B cell (primary cell): ENCODE results near the gene PALM. TPM values are rescaled to one million over a fixed set of nuclear protein-coding genes. Genes with fewer than 3 reads are reported as not detected.

Experiments
- ATAC-seq: fragments of 200-7000 bp; cut with Tn5 transposase; one replicate; pipeline ENCODE4 v1.10.0; 2021; ENCODE audit warnings: low read depth, mild to moderate bottlenecking, moderate number of reproducible peaks, moderate library complexity
- CTCF ChIA-PET: fragments of 350-600 bp; sonication (Branson Sonifier 250); formaldehyde crosslinking; loops from one replicate; lab custom pipeline; 2021; ENCODE audit warnings: antibody characterized with exemption, inconsistent platforms; lab: Charles Lee
- POLR2A ChIA-PET: fragments of 350-600 bp; sonication (Branson Sonifier 250); formaldehyde crosslinking; loops from one replicate; lab custom pipeline; 2021; ENCODE audit warnings: antibody characterized with exemption; lab: Charles Lee
- DNase-seq: peaks from one replicate; pipeline ENCODE4 v3.0.0; 2013
- H2AFZ ChIP-seq: 2 replicates; pipeline ENCODE4 v1.6.1; 2012; ENCODE audit warnings: mild to moderate bottlenecking, low read depth, low read length; ENCODE audit not compliant: insufficient read depth, poor library complexity, severe bottlenecking
- H3K27ac ChIP-seq, 2 donors: 1 replicate in 1 of 2; 2 replicates in 1 of 2; pipeline ENCODE4 v1.5.1; 2012 to 2013; ENCODE audit warnings: low read length in 2 of 2, mild to moderate bottlenecking in 2 of 2, moderate library complexity in 1 of 2
- H3K27me3 ChIP-seq, 4 experiments: fragments of 200-600 bp in 1 of 4; sonication (generic) in 1 of 4; replicated peaks in 1 of 4; 1 replicate in 2 of 4; 2 replicates in 2 of 4; pipeline versions ENCODE4 v1.6.1 to v1.7.0; 2013 to 2016; ENCODE audit warnings: low read length in 3 of 4, mild to moderate bottlenecking in 2 of 4, mixed read lengths in 1 of 4, moderate library complexity in 1 of 4; ENCODE audit not compliant: insufficient read depth in 4 of 4, control insufficient read depth in 3 of 4; ENCODE audit errors: control extremely low read depth in 1 of 4
- H3K36me3 ChIP-seq, 2 experiments: replicated peaks in 1 of 2; 1 replicate in 1 of 2; 2 replicates in 1 of 2; pipeline versions ENCODE4 v1.6.1 to v1.7.1; 2013; ENCODE audit warnings: low read length in 1 of 2; ENCODE audit not compliant: insufficient read depth in 2 of 2, control insufficient read depth in 1 of 2; ENCODE audit errors: control extremely low read depth in 1 of 2, extremely low read depth in 1 of 2
- H3K4me1 ChIP-seq, 2 donors: fragments of 200-600 bp in 1 of 2; sonication (generic) in 1 of 2; 1 replicate in 1 of 2; 2 replicates in 1 of 2; pipeline versions ENCODE4 v1.5.1 to v1.6.1; 2013 to 2017; ENCODE audit warnings: low read length in 2 of 2; ENCODE audit not compliant: control insufficient read depth in 2 of 2, insufficient read depth in 2 of 2
- H3K4me2 ChIP-seq: replicated peaks from 2 replicates; pipeline ENCODE3; 2012; ENCODE audit warnings: mild to moderate bottlenecking, low read depth, low read length; ENCODE audit not compliant: poor library complexity, severe bottlenecking
- H3K4me3 ChIP-seq, 5 experiments: fragments of 200-600 bp in 1 of 5; sonication (generic) in 1 of 5; 1 replicate in 3 of 5; 2 replicates in 2 of 5; pipeline versions ENCODE4 v1.5.1 to v1.7.0; 2011 to 2016; ENCODE audit warnings: low read length in 4 of 5, mild to moderate bottlenecking in 4 of 5, low read depth in 2 of 5, control low read depth in 1 of 5, moderate library complexity in 1 of 5; ENCODE audit not compliant: insufficient read depth in 1 of 5; ENCODE audit errors: control extremely low read depth in 1 of 5, extremely low read depth in 1 of 5
- H3K79me2 ChIP-seq: fragments of 200-600 bp; sonication (generic); one replicate; pipeline ENCODE4 v1.6.0; 2016; ENCODE audit warnings: low read length; ENCODE audit not compliant: control insufficient read depth, insufficient read depth
- H3K9ac ChIP-seq: fragments of 200-600 bp; sonication (generic); 2 replicates; pipeline ENCODE4 v1.6.1; 2017; ENCODE audit warnings: mild to moderate bottlenecking, low read length, moderate library complexity
- H3K9me3 ChIP-seq, 3 donors: one replicate each; pipeline versions ENCODE4 v1.6.1 to v1.7.1; 2013; ENCODE audit warnings: low read length in 2 of 3; ENCODE audit not compliant: control insufficient read depth in 2 of 3, insufficient read depth in 1 of 3; ENCODE audit errors: control extremely low read depth in 1 of 3
- H4K20me1 ChIP-seq: 2 replicates; pipeline ENCODE4 v1.6.0; 2012; ENCODE audit warnings: mild to moderate bottlenecking, low read length; ENCODE audit not compliant: insufficient read depth, control insufficient read depth, poor library complexity, severe bottlenecking
- H3K27ac Mint-ChIP-seq: one replicate; pipeline ENCODE4 v1.8.0; 2021; ENCODE audit warnings: mixed read lengths
- H3K27me3 Mint-ChIP-seq: one replicate; pipeline ENCODE4 v1.8.0; 2021; ENCODE audit warnings: mixed read lengths
- H3K4me1 Mint-ChIP-seq: one replicate; pipeline ENCODE4 v1.8.0; 2021; ENCODE audit warnings: mixed read lengths
- H3K4me3 Mint-ChIP-seq: one replicate; pipeline ENCODE4 v1.8.0; 2021; ENCODE audit warnings: mixed read lengths
- H3K9me3 Mint-ChIP-seq: one replicate; pipeline ENCODE4 v1.8.0; 2022; ENCODE audit warnings: mixed read lengths; ENCODE audit not compliant: insufficient read depth
- CTCF ChIP-seq: fragments of 200-600 bp; IDR thresholded peaks from one replicate; pipeline ENCODE4 v1.8.0; 2022; ENCODE audit warnings: antibody characterized with exemption, mild to moderate bottlenecking
- EZH2 ChIP-seq: IDR thresholded peaks from 2 replicates; pipeline ENCODE4 v1.6.1; 2012; ENCODE audit warnings: borderline replicate concordance, low read depth, mild to moderate bottlenecking, moderate library complexity, low read length; ENCODE audit not compliant: insufficient read depth, poor library complexity, severe bottlenecking
- WGBS: methylation state at CpG from one replicate; pipeline ENCODE4 v1.1.5; 2013; ENCODE audit warnings: missing lambda C conversion rate; ENCODE audit not compliant: insufficient coverage; 5-methylcytosine and 5-hydroxymethylcytosine counted together
- intact Hi-C: fragments of 100-400 bp; cut with micrococcal nuclease; formaldehyde crosslinking; loops from one replicate; pipeline ENCODE4 v1.10.0; 2022
- polyA plus RNA-seq: library from polyadenylated mRNA; depleted of rRNA; stranded (reverse); fragments of >200 nt; gene quantifications from 2 replicates; pipeline ENCODE4 v1.2.3, GENCODE V29; 2012
- total RNA-seq, 2 donors: library from RNA; stranded (reverse); fragments of 120-200 nt in 1 of 2; gene quantifications; 1 replicate in 1 of 2; 2 replicates in 1 of 2; pipeline versions ENCODE4 v1.2.3 to v1.2.4, GENCODE V29; 2013 to 2022

PALM gene
- total and polyA plus RNA-seq, 2 donors (not counting 1 experiment from before 2014, with no cell fraction given): 0.15 TPM; not detected in 1

- intact Hi-C loops: no loop called here
- no peaks in the 10 kb centered on the region for H3K4me1 Mint-ChIP-seq
Measured at GRCh38 chr19:778910-779653, 70.3 kb downstream of the PALM start.

More at GRCh38 chr19:778910-779653, 70.3 kb downstream of the PALM start:
- Histone ChIP-seq H3K36me3 (no peaks in the 10 kb centered on the region), H3K9me3 (peaks cover 0 to 4% (median 0%) of the 10 kb centered on the region in 3 donors), H3K79me2 (no peaks in the 10 kb centered on the region), H4K20me1 (no peaks in the 10 kb centered on the region), H3K9ac (no peak overlapping the region), H3K27ac (no peak overlapping the region), H3K4me1 (no peaks in the 10 kb centered on the region), H2AFZ (no peak overlapping the region), H3K4me3 (no peak overlapping the region), H3K4me2 (no peak overlapping the region), H3K27me3 (peaks cover 0 to 6% (median 0%) of the 10 kb centered on the region in 4 experiments)
- DNase-seq (no peak), ATAC-seq (no peak)
- TF ChIP-seq EZH2 (no peak), CTCF (no peak)
- Mint-ChIP-seq H3K27me3 (no peaks in the 10 kb centered on the region), H3K27ac (no peak overlapping the region), H3K4me3 (no peak overlapping the region), H3K9me3 (no peaks in the 10 kb centered on the region)
- WGBS: 87% methylated on average over 36 of the region's 36 CpGs
- CTCF ChIA-PET: no interaction called here
- POLR2A ChIA-PET: no interaction called here
